H1 (cell line): ENCODE measurements around the gene KIDINS220. TPM values are rescaled to one million over a fixed set of nuclear protein-coding genes. Genes with fewer than 3 reads are reported as not detected.

Experiments
- CTBP2 ChIP-seq: IDR thresholded peaks from 2 replicates; pipeline ENCODE4 v1.7.0; 2011; ENCODE audit warnings: borderline replicate concordance, mild to moderate bottlenecking, moderate library complexity, mixed read lengths, low read length; ENCODE audit not compliant: insufficient read depth, insufficient read length
- SAP30 ChIP-seq: fragments of 300-600 bp; sonication (generic); IDR thresholded peaks from 2 replicates; pipeline ENCODE4 v1.7.1; 2012; ENCODE audit warnings: low read length, moderate library complexity, mild to moderate bottlenecking, inconsistent platforms; ENCODE audit not compliant: insufficient read depth, insufficient replicate concordance
- TCF12 ChIP-seq: IDR thresholded peaks from 2 replicates; pipeline ENCODE4 v1.6.1; 2011; ENCODE audit warnings: low read depth, mild to moderate bottlenecking, low read length
- polyA plus RNA-seq, 7 experiments: library from polyadenylated mRNA; depleted of rRNA in 3 of 7; stranded (reverse) in 5 of 7; unstranded in 2 of 7; fragments of >200 nt in 5 of 7; fragments of 200-250 nt in 2 of 7; gene quantifications; 1 replicate in 5 of 7; 2 replicates in 1 of 7; 4 replicates in 1 of 7; pipeline versions ENCODE4 v1.2.1 to v1.2.3, GENCODE V29; 2011 to 2013; ENCODE audit warnings: missing spikeins in 2 of 7, mixed read lengths in 2 of 7
- total RNA-seq: library from RNA; stranded (reverse); fragmentation: NEBNext Ultra II Directional; extraction: Animal tissue kit (Norgen Biotek cat#: 25700); gene quantifications from 2 replicates; pipeline ENCODE4 v1.2.1, GENCODE V29; 2021

Gene KIDINS220
- total and polyA plus RNA-seq, 2 of the 8 experiments (the other 6 are each of a cell fraction or from before 2014, with no cell fraction given), result 21.2 to 27.1 TPM

GRCh38 chr2:8886876-8887275 is 49.5 kb upstream of the KIDINS220 start (continued):
- TF ChIP-seq CTBP2, result no peak
- no peak for TF ChIP-seq TCF12
- TF ChIP-seq SAP30, result no peak
